Activated B cell treated with CpG ODN at 0.5 μM for 24 hours (primary cell): ENCODE results near the gene CDC42BPA. TPM values are rescaled to one million over a fixed set of nuclear protein-coding genes. Genes with fewer than 3 reads are reported as not detected.

Source experiments
- ATAC-seq: fragments of 200-7000 bp; cut with Tn5 transposase; one replicate; pipeline ENCODE4 v1.10.0; 2021; ENCODE audit warnings: low read depth, mild to moderate bottlenecking, moderate library complexity
- CTCF ChIA-PET: fragments of 350-600 bp; sonication (Branson Sonifier 250); formaldehyde crosslinking; loops from one replicate; lab custom pipeline; 2021; ENCODE audit warnings: antibody characterized with exemption; lab: Charles Lee
- POLR2A ChIA-PET: fragments of 350-600 bp; sonication (Branson Sonifier 250); formaldehyde crosslinking; loops from one replicate; lab custom pipeline; 2021; ENCODE audit warnings: antibody characterized with exemption; lab: Charles Lee
- DNase-seq: peaks from one replicate; pipeline ENCODE4 v3.0.0; 2022
- H3K27ac Mint-ChIP-seq: one replicate; pipeline ENCODE4 v1.8.0; 2020; ENCODE audit warnings: mixed read lengths
- H3K27me3 Mint-ChIP-seq: one replicate; pipeline ENCODE4 v1.8.0; 2021; ENCODE audit warnings: mixed read lengths
- H3K36me3 Mint-ChIP-seq: one replicate; pipeline ENCODE4 v1.8.0; 2021; ENCODE audit warnings: low read depth, mixed read lengths
- H3K4me1 Mint-ChIP-seq: one replicate; pipeline ENCODE4 v1.8.0; 2021; ENCODE audit warnings: mixed read lengths
- H3K4me3 Mint-ChIP-seq: one replicate; pipeline ENCODE4 v1.8.0; 2020; ENCODE audit warnings: mild to moderate bottlenecking, mixed read lengths
- H3K9me3 Mint-ChIP-seq: one replicate; pipeline ENCODE4 v1.8.0; 2020; ENCODE audit warnings: mixed read lengths
- intact Hi-C: fragments of 100-400 bp; cut with micrococcal nuclease; formaldehyde crosslinking; loops from one replicate; pipeline ENCODE4 v1.15.1; 2024
- total RNA-seq: library from RNA; stranded (reverse); gene quantifications from 2 replicates; pipeline ENCODE4 v1.2.3, GENCODE V29; 2022
- TF ChIP-seq, protein P1 (sequence below): fragments of 200-600 bp; IDR thresholded peaks from one replicate; pipeline ENCODE4 v1.8.0; 2022; ENCODE audit warnings: antibody characterized with exemption, mild to moderate bottlenecking

The CDC42BPA gene
- total RNA-seq, 1 donor from 2014 or later = 0.29 TPM

- ChIA-PET POLR2A (interaction anchor here (0.8 kb wide), 1 partner anchor 59 kb away, joined by 5 read pairs; no protein-coding TSS in a partner anchor), CTCF (no interaction called here)
- ATAC-seq (no peak), DNase-seq (no peak)
- TF ChIP-seq, protein P1, sequence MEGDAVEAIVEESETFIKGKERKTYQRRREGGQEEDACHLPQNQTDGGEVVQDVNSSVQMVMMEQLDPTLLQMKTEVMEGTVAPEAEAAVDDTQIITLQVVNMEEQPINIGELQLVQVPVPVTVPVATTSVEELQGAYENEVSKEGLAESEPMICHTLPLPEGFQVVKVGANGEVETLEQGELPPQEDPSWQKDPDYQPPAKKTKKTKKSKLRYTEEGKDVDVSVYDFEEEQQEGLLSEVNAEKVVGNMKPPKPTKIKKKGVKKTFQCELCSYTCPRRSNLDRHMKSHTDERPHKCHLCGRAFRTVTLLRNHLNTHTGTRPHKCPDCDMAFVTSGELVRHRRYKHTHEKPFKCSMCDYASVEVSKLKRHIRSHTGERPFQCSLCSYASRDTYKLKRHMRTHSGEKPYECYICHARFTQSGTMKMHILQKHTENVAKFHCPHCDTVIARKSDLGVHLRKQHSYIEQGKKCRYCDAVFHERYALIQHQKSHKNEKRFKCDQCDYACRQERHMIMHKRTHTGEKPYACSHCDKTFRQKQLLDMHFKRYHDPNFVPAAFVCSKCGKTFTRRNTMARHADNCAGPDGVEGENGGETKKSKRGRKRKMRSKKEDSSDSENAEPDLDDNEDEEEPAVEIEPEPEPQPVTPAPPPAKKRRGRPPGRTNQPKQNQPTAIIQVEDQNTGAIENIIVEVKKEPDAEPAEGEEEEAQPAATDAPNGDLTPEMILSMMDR = no peak
- H3K4me1 Mint-ChIP-seq = peaks cover 63% of the 10 kb centered on the region
- H3K27ac Mint-ChIP-seq = no peak overlapping the region
- H3K9me3 Mint-ChIP-seq = no peaks in the 10 kb centered on the region
- peaks cover 4% of the 10 kb centered on the region for H3K36me3 Mint-ChIP-seq
- intact Hi-C loops = loop anchor here (5.0 kb wide), 2 partner anchors 205 to 1225 kb away; partner anchors contain the start of genes IBA57 and ITPKB
- no peak overlapping the region for H3K4me3 Mint-ChIP-seq
- no peaks in the 10 kb centered on the region for H3K27me3 Mint-ChIP-seq
Measured at GRCh38 chr1:226942392-226942791, 375.9 kb downstream of the CDC42BPA start.

- H3K4me3 Mint-ChIP-seq = peak overlapping the region; percentile 89
- no peaks in the 10 kb centered on the region for H3K27me3 Mint-ChIP-seq
- peaks cover 53% of the 10 kb centered on the region for H3K4me1 Mint-ChIP-seq
- DNase-seq (no peak), ATAC-seq (no peak)
- H3K27ac Mint-ChIP-seq = peak overlapping the region; percentile 96
- ChIA-PET CTCF (no interaction called here), POLR2A (interaction anchor here (1.2 to 3.2 kb wide), 5 partner anchors 10 to 261 kb away, joined by 3 to 23 read pairs (median 4); no protein-coding TSS in a partner anchor)
- H3K9me3 Mint-ChIP-seq = no peaks in the 10 kb centered on the region
- peaks cover 4% of the 10 kb centered on the region for H3K36me3 Mint-ChIP-seq
- TF ChIP-seq, protein P1 = no peak
- intact Hi-C loops = loop anchor here (1.0 to 5.0 kb wide), 6 partner anchors 50 to 1227 kb away; partner anchors contain the start of genes IBA57, ITPKB, JMJD4 and PARP1
Measured at GRCh38 chr1:226940806-226941067, 377.6 kb downstream of the CDC42BPA start.

- peaks cover 1% of the 10 kb centered on the region for H3K36me3 Mint-ChIP-seq
- ChIA-PET POLR2A (interaction anchor here (0.6 to 3.2 kb wide), 8 partner anchors 10 to 286 kb away, joined by 3 to 23 read pairs (median 4); no protein-coding TSS in a partner anchor), CTCF (no interaction called here)
- intact Hi-C loops = loop anchor here (1.0 to 5.0 kb wide), 6 partner anchors 51 to 1227 kb away; partner anchors contain the start of genes IBA57, ITPKB, JMJD4 and PARP1
- H3K9me3 Mint-ChIP-seq = peaks cover 4% of the 10 kb centered on the region
- H3K27me3 Mint-ChIP-seq = no peaks in the 10 kb centered on the region
- H3K4me1 Mint-ChIP-seq = peaks cover 49% of the 10 kb centered on the region
- H3K27ac Mint-ChIP-seq = peak within 1 kb of the TSS; percentile 96
- TF ChIP-seq, protein P1 = no peak
- peak within 1 kb of the TSS; percentile 89 for H3K4me3 Mint-ChIP-seq
- DNase-seq (peak; percentile 97), ATAC-seq (peak; percentile 93)
Measured at GRCh38 chr1:226940029-226940805, 378.1 kb downstream of the CDC42BPA start, which contains the start of gene COQ8A. COQ8A (plus strand) TSS chr1:226940294; CDS start chr1:226961386, 21,092 bp downstream.

Other genes with a start within 250 kb of the CDC42BPA start
- gene ZNF678, start 245.1 kb upstream of the CDC42BPA start, total RNA-seq = 15.4 and 20.3 TPM in 2 replicates